ENCODE results near the gene POU3F3.

The POU3F3 gene

GRCh38 chr2:104853534-104854497 is at the start of gene POU3F3:
POU3F3 (plus strand) TSS chr2:104854115; CDS start chr2:104855511, 1,396 bp downstream.
- DNase-seq: no peak

GRCh38 chr2:104804148-104804890 is 49.6 kb upstream of the POU3F3 start:
- no peak for DNase-seq

GRCh38 chr2:104812286-104812685 is 41.6 kb upstream of the POU3F3 start:
- DNase-seq: no peak

- DNase-seq: no peak
These were observed 37.8 kb upstream of the POU3F3 start for GRCh38 chr2:104816143-104816542.

GRCh38 chr2:104818264-104818663 is 35.7 kb upstream of the POU3F3 start:
- no peak for DNase-seq

DNA sequence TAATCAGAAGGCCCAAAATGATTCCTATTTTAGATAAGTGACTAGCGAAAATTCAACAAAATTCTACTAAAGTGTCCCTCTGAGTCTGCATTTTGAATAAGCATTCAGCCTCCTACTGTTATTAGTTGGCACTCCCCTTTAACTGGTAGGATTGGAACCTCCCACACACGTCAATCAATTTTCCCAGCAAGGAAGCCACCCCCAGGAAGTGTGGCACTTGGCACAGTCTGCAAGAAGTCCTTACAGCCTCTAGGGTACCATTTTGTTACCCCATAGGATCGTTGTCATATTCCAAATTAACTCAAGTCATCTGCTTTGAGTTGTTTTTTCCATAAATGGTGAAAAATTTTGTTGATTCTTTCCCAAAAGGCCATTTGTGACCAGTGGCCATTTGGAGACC is 33.8 kb upstream of the POU3F3 start:
- no peak for DNase-seq

DNA sequence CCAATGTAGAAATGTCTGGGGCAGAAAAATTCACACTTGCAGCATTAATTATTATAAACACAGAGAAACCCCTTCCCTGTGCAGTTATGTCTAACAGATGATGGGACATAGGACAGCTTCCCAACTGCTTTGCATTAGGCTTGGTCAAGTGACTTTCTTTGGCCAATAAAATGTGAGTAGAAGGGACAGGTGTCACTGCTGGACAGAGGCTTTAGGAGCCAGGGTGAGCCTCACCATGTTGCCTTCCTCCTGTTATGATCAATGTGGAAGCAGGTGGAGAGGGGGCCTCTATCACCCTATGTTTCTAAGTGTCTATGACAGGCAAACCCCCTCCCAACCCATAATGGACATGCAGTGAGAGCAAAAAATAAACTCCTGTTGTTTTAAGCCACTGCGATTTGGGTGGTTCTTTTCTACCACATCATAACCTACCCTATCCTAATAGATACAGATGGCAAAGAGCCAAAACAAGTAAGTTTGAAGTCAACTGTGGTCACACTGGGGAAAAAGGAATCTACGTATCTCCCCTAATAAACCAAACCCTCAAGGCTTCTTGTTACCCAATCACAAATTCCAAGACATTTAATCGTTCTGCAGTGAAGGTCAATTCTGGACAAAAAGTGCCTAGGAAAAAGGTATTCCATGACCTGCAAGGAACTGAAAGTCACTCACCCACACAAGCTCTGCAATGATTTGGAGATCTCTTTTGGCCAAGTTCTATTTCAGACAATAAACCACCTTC is 28.6 kb upstream of the POU3F3 start:
- DNase-seq: no peak

DNA sequence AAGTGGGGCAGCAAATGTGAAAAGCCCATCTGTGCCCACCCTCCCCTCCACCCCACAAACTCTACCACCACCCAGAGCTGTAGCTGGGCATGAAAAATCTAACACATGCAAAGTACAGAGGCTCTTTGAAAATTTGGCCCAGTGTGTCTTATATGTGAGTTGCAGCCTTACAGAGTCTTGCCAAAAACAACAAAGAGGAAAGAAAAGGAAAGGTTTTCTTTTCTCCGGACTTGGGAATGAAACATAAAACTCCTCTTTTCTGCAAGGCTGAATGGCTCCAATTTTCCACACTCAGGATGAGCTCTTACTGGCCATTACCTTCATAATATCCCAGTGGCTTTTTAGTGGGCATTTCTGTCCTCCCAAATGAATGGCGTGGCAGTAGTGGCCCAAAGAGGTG is 27.9 kb upstream of the POU3F3 start:
- no peak for DNase-seq

- DNase-seq: no peak
These were observed 22.2 kb upstream of the POU3F3 start for GRCh38 chr2:104831742-104832141.

GRCh38 chr2:104834431-104835153 is 19.3 kb upstream of the POU3F3 start:
- DNase-seq: no peak

- no peak for DNase-seq
These were observed 17.6 kb upstream of the POU3F3 start for GRCh38 chr2:104836265-104836664.

- DNase-seq: no peak
These were observed 17.1 kb upstream of the POU3F3 start for GRCh38 chr2:104836841-104837240.

- DNase-seq: no peak
These were observed 13.8 kb upstream of the POU3F3 start for GRCh38 chr2:104840156-104840555.

- no peak for DNase-seq
These were observed 12.9 kb upstream of the POU3F3 start for GRCh38 chr2:104840893-104841585.

DNA sequence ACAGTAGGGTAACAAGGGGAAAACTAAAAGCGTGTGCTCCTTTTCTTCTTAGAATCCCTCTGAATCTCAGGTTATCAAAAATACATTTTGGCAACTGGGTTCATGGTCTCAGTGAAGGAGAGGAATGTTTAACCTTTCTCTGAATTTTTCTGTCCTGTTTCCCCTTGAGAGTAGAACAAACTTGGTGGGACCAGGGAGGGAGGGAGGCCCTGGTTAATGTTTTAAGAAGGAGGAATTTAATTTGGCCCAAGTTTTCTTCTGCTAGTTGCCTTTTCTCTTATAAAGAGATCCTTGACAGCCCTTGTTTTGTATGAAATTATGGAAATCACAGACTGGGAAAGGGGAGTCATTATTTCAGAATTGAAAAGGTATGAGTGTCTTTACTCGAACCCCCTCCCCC is 12.2 kb upstream of the POU3F3 start:
- DNase-seq: no peak

GRCh38 chr2:104844807-104845551 is 8.9 kb upstream of the POU3F3 start:
- no peak for DNase-seq

- no peak for DNase-seq
These were observed 8.4 kb upstream of the POU3F3 start for GRCh38 chr2:104845552-104845931.

DNA sequence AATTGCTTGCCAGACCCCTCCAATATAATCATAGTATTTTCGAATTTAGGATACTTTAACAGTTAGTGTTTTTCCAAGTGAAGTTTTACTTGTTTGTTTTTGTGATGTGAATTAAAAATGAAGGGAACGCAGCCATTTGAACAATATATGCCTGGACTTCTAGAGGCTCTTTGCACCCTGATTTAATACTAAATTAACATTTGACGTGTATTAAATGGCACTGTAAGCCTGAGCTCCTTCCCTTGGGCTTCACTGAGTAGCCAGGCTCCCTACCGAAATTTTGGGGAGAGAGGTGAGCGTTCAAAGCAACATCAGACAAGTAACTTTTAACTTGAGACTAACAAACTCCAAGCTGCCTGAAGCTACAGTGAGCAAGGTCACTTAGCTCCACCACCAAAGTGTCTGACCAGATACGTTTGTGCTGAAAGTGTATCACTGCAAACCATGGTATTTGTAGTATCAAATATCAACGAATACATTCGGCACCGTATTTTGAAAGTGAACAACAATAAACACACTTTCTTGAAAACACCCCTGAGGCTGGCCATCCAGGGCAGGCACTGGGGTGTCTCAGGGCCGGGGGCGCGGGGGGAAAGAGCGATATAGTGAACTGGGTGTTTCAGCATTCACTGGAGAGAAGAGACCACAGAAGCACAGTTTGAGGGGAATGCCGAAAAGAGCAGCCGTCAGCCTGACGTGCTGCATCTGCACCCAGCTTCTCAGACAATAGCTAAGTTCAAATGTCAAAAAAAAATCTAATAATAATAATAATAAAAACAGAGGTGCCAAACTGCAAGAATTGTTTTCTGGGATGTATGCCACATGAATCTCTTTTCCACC is 7.7 kb upstream of the POU3F3 start:
- no peak for DNase-seq

DNA sequence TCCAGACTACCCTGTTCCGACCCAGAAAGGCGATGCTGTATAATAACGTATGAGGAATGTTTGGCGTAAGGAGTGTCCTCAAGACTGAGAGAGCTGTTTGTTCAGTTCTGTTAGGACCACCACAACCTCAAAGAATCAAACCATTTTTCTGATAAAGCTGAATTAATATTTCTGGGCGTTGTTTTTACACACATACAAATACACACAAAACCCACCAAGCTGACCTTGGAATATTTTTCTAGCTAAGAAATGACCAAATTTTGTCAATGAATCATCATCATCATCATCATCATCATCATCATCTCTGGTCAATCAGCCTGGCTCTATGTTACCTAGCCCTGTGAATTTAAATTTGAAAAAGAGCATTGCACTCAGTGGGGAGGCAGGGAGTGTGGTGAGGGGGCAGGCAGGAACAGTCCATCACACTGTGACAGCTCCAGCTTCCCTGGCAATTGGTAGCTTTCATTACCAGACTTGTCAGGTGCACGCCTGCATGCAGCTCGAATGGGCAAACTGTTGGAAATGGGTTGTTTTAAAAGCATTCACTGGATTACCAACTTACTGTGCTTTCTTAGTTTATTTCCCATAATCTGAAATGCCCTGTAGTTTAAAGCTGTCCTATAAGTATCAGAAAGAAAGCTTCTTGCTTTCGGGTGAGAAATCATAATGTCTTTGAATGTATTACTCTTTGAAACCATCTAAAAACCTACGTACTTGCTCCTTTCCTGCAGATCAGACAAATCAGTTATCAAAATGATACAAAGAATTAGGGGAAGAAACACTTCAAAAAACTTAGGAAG is 6.9 kb upstream of the POU3F3 start:
- no peak for DNase-seq
